ENCODE data around the gene FHIT.

FHIT gene

DNA sequence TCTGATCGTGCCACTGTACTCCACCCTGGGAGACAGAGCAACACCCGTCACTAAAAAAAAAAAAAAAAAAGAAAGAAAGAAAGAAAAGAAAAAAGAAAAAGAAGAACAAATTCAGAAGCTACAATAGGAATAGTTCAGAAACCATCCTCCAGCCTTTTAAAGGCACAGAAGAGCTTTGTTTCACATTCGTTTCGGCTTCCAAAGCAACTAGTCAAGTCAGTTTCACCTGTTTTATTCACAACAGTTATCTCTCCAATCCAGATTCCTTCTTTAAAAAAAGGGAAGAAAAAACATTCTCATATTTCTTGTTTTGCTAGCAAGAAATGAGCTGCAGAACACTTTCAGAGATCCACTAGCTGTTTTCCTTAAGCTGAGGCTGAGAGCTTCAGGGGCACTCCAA, 1433.7 kb downstream of the FHIT start:
- H3K4me3 ChIP-seq (ENCODE audit: low read depth in 1 of 2, low read length in 2 of 2): no peak overlapping the region
- no peak overlapping the region for H3K9ac ChIP-seq (ENCODE audit: low read depth in 1 of 2, low read length in 2 of 2)
- H3K27ac ChIP-seq (ENCODE audit: low read depth, low read length): no peak overlapping the region
- H3K4me1 ChIP-seq (ENCODE audit: control insufficient read depth in 1 of 2, insufficient read depth in 2 of 2, low read length in 2 of 2): peaks cover 0 to 3% of the 10 kb centered on the region in 2 donors
- H3K36me3 ChIP-seq (ENCODE audit: control insufficient read depth in 1 of 2, insufficient read depth in 2 of 2, low read length in 2 of 2): no peaks in the 10 kb centered on the region
- no peaks in the 10 kb centered on the region for H3K27me3 ChIP-seq (ENCODE audit: control insufficient read depth in 1 of 2, insufficient read depth in 2 of 2, low read length in 2 of 2)
- no peaks in the 10 kb centered on the region for H3K9me3 ChIP-seq (ENCODE audit: control insufficient read depth in 1 of 2, low read length in 2 of 2)

DNA sequence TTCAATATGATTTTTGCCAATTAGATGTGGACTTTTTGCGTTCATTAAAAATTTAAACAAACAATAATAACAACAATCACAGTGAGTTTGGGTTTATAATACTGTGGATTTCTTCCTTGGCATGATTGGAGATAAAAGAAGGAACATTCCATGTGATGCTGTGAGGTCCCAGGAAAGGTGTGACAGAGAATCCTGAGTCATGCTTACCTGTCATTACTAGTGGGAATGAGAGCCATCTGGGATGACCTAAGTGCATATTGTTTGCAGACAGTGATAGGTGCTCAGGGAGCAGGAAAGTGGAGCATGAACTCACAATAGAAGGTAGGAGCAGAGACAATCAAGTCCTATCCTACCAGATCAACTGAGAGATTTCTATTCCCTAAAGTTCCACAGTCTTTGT, 1434.9 kb downstream of the FHIT start:
- Histone ChIP-seq H3K27ac (ENCODE audit: low read depth, low read length) (no peak overlapping the region), H3K36me3 (ENCODE audit: control insufficient read depth in 1 of 2, insufficient read depth in 2 of 2, low read length in 2 of 2) (no peaks in the 10 kb centered on the region), H3K9ac (ENCODE audit: low read depth in 1 of 2, low read length in 2 of 2) (no peak overlapping the region), H3K4me3 (ENCODE audit: low read depth in 1 of 2, low read length in 2 of 2) (no peak overlapping the region), H3K9me3 (ENCODE audit: control insufficient read depth in 1 of 2, low read length in 2 of 2) (no peaks in the 10 kb centered on the region), H3K4me1 (ENCODE audit: control insufficient read depth in 1 of 2, insufficient read depth in 2 of 2, low read length in 2 of 2) (peaks cover 0 to 3% of the 10 kb centered on the region in 2 donors), H3K27me3 (ENCODE audit: control insufficient read depth in 1 of 2, insufficient read depth in 2 of 2, low read length in 2 of 2) (no peaks in the 10 kb centered on the region)

GRCh38 chr3:59813148-59813538, 1438.1 kb downstream of the FHIT start:
- H3K9ac ChIP-seq (ENCODE audit: low read depth in 1 of 2, low read length in 2 of 2): no peak overlapping the region
- H3K27ac ChIP-seq (ENCODE audit: low read depth, low read length): no peak overlapping the region
- H3K27me3 ChIP-seq (ENCODE audit: control insufficient read depth in 1 of 2, insufficient read depth in 2 of 2, low read length in 2 of 2): no peaks in the 10 kb centered on the region
- H3K9me3 ChIP-seq (ENCODE audit: control insufficient read depth in 1 of 2, low read length in 2 of 2): no peaks in the 10 kb centered on the region
- H3K4me3 ChIP-seq (ENCODE audit: low read depth in 1 of 2, low read length in 2 of 2): no peak overlapping the region
- no peaks in the 10 kb centered on the region for H3K36me3 ChIP-seq (ENCODE audit: control insufficient read depth in 1 of 2, insufficient read depth in 2 of 2, low read length in 2 of 2)
- H3K4me1 ChIP-seq (ENCODE audit: control insufficient read depth in 1 of 2, insufficient read depth in 2 of 2, low read length in 2 of 2): peaks cover 2 to 6% of the 10 kb centered on the region in 2 donors

- H3K4me1 ChIP-seq (ENCODE audit: control insufficient read depth in 1 of 2, insufficient read depth in 2 of 2, low read length in 2 of 2): peaks cover 0 to 6% of the 10 kb centered on the region in 2 donors
- no peaks in the 10 kb centered on the region for H3K27me3 ChIP-seq (ENCODE audit: control insufficient read depth in 1 of 2, insufficient read depth in 2 of 2, low read length in 2 of 2)
- H3K9ac ChIP-seq (ENCODE audit: low read depth in 1 of 2, low read length in 2 of 2): no peak overlapping the region
- no peak overlapping the region for H3K27ac ChIP-seq (ENCODE audit: low read depth, low read length)
- no peaks in the 10 kb centered on the region for H3K9me3 ChIP-seq (ENCODE audit: control insufficient read depth in 1 of 2, low read length in 2 of 2)
- H3K4me3 ChIP-seq (ENCODE audit: low read depth in 1 of 2, low read length in 2 of 2): no peak overlapping the region
- no peaks in the 10 kb centered on the region for H3K36me3 ChIP-seq (ENCODE audit: control insufficient read depth in 1 of 2, insufficient read depth in 2 of 2, low read length in 2 of 2)
These were observed 1438.8 kb downstream of the FHIT start for GRCh38 chr3:59812237-59813147.

DNA sequence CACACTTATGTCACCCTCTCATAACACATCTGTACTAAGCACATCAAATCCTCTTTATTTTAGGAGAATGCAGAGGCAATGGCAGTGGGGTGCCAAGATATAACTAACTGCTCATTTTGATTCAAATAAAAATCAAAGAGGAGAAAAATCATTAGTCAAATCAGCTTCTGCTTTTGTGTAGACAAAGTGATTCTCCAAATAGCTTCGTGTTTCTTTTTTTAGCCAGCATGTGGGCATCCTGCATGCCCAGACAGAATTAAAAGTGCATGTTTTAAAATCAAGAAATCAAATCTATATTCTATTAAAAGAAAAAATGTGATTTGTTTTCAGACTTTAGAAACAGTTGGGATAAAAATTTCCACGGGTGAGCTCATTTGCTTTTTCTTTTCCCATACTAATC, 1440.1 kb downstream of the FHIT start:
- Histone ChIP-seq H3K4me1 (ENCODE audit: control insufficient read depth in 1 of 2, insufficient read depth in 2 of 2, low read length in 2 of 2) (peaks cover 0 to 6% of the 10 kb centered on the region in 2 donors), H3K27ac (ENCODE audit: low read depth, low read length) (no peak overlapping the region)

GRCh38 chr3:59810606-59811005, 1440.6 kb downstream of the FHIT start:
- H3K9me3 ChIP-seq (ENCODE audit: control insufficient read depth in 1 of 2, low read length in 2 of 2): no peaks in the 10 kb centered on the region
- no peaks in the 10 kb centered on the region for H3K27me3 ChIP-seq (ENCODE audit: control insufficient read depth in 1 of 2, insufficient read depth in 2 of 2, low read length in 2 of 2)
- H3K36me3 ChIP-seq (ENCODE audit: control insufficient read depth in 1 of 2, insufficient read depth in 2 of 2, low read length in 2 of 2): no peaks in the 10 kb centered on the region
- no peak overlapping the region for H3K4me3 ChIP-seq (ENCODE audit: low read depth in 1 of 2, low read length in 2 of 2)
- no peak overlapping the region for H3K27ac ChIP-seq (ENCODE audit: low read depth, low read length)
- no peak overlapping the region for H3K9ac ChIP-seq (ENCODE audit: low read depth in 1 of 2, low read length in 2 of 2)
- H3K4me1 ChIP-seq (ENCODE audit: control insufficient read depth in 1 of 2, insufficient read depth in 2 of 2, low read length in 2 of 2): peaks cover 0 to 6% of the 10 kb centered on the region in 2 donors

More for the DNA sequence above, 1440.1 kb downstream of the FHIT start:
- H3K9me3 ChIP-seq (ENCODE audit: control insufficient read depth in 1 of 2, low read length in 2 of 2): no peaks in the 10 kb centered on the region
- H3K27me3 ChIP-seq (ENCODE audit: control insufficient read depth in 1 of 2, insufficient read depth in 2 of 2, low read length in 2 of 2): no peaks in the 10 kb centered on the region
- H3K4me3 ChIP-seq (ENCODE audit: low read depth in 1 of 2, low read length in 2 of 2): no peak overlapping the region
- no peak overlapping the region for H3K9ac ChIP-seq (ENCODE audit: low read depth in 1 of 2, low read length in 2 of 2)
- H3K36me3 ChIP-seq (ENCODE audit: control insufficient read depth in 1 of 2, insufficient read depth in 2 of 2, low read length in 2 of 2): no peaks in the 10 kb centered on the region

DNA sequence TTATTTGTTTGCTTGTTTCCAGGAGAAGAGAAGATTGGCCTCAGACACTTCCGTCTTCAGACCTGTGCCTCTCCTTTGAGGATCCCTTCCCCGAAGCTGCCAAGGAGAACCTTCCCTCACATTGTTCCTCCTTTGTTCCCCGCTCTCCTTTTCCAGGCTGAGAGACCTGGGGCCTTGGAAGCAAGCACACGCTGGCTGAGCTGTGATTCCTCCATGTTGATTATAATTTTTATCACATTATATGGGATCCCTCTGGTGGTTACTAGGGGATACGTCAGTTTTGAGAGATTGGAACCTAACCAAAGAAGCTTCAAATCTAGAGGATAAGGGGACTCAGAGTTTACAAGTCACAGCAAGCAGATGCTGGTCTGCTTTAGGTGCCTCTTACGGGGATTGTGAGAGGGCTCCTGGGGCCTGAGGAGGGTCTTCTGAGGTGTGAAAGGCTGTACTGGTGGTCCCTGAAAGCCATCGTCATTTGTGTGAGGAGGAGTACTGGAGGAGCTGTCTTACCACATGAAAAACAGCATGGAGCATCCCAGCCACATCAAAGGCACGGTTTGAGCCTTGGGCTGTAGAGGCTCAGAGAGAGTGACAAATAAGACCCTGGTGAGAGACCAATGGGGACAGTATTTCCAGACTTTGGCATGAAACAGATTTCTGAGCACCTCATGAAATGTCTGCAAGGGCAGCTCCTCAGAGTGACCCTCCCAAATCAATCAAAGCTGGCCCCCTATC, 1441.4 kb downstream of the FHIT start:
- Histone ChIP-seq H3K4me1 (ENCODE audit: control insufficient read depth in 1 of 2, insufficient read depth in 2 of 2, low read length in 2 of 2) (peaks cover 0 to 6% of the 10 kb centered on the region in 2 donors), H3K36me3 (ENCODE audit: control insufficient read depth in 1 of 2, insufficient read depth in 2 of 2, low read length in 2 of 2) (no peaks in the 10 kb centered on the region), H3K27me3 (ENCODE audit: control insufficient read depth in 1 of 2, insufficient read depth in 2 of 2, low read length in 2 of 2) (no peaks in the 10 kb centered on the region), H3K9me3 (ENCODE audit: control insufficient read depth in 1 of 2, low read length in 2 of 2) (no peaks in the 10 kb centered on the region), H3K4me3 (ENCODE audit: low read depth in 1 of 2, low read length in 2 of 2) (no peak overlapping the region), H3K9ac (ENCODE audit: low read depth in 1 of 2, low read length in 2 of 2) (no peak overlapping the region), H3K27ac (ENCODE audit: low read depth, low read length) (no peak overlapping the region)

- no peaks in the 10 kb centered on the region for H3K27me3 ChIP-seq (ENCODE audit: control insufficient read depth in 1 of 2, insufficient read depth in 2 of 2, low read length in 2 of 2)
- H3K9me3 ChIP-seq (ENCODE audit: control insufficient read depth in 1 of 2, low read length in 2 of 2): no peaks in the 10 kb centered on the region
- no peak overlapping the region for H3K4me3 ChIP-seq (ENCODE audit: low read depth in 1 of 2, low read length in 2 of 2)
- H3K9ac ChIP-seq (ENCODE audit: low read depth in 1 of 2, low read length in 2 of 2): no peak overlapping the region
- no peaks in the 10 kb centered on the region for H3K36me3 ChIP-seq (ENCODE audit: control insufficient read depth in 1 of 2, insufficient read depth in 2 of 2, low read length in 2 of 2)
- H3K27ac ChIP-seq (ENCODE audit: low read depth, low read length): no peak overlapping the region
- peaks cover 0 to 6% of the 10 kb centered on the region in 2 donors for H3K4me1 ChIP-seq (ENCODE audit: control insufficient read depth in 1 of 2, insufficient read depth in 2 of 2, low read length in 2 of 2)
These were observed 1442.2 kb downstream of the FHIT start for GRCh38 chr3:59809016-59809415.

- Histone ChIP-seq H3K27ac (ENCODE audit: low read depth, low read length) (no peak overlapping the region), H3K4me3 (ENCODE audit: low read depth in 1 of 2, low read length in 2 of 2) (no peak overlapping the region), H3K4me1 (ENCODE audit: control insufficient read depth in 1 of 2, insufficient read depth in 2 of 2, low read length in 2 of 2) (peaks cover 0 to 6% of the 10 kb centered on the region in 2 donors), H3K36me3 (ENCODE audit: control insufficient read depth in 1 of 2, insufficient read depth in 2 of 2, low read length in 2 of 2) (no peaks in the 10 kb centered on the region), H3K9ac (ENCODE audit: low read depth in 1 of 2, low read length in 2 of 2) (no peak overlapping the region), H3K27me3 (ENCODE audit: control insufficient read depth in 1 of 2, insufficient read depth in 2 of 2, low read length in 2 of 2) (no peaks in the 10 kb centered on the region), H3K9me3 (ENCODE audit: control insufficient read depth in 1 of 2, low read length in 2 of 2) (no peaks in the 10 kb centered on the region)
These were observed 1442.8 kb downstream of the FHIT start for GRCh38 chr3:59808446-59808845.

GRCh38 chr3:59803268-59803667, 1448.0 kb downstream of the FHIT start:
- Histone ChIP-seq H3K4me3 (ENCODE audit: low read depth in 1 of 2, low read length in 2 of 2) (no peak overlapping the region), H3K9ac (ENCODE audit: low read depth in 1 of 2, low read length in 2 of 2) (no peak overlapping the region), H3K9me3 (ENCODE audit: control insufficient read depth in 1 of 2, low read length in 2 of 2) (no peaks in the 10 kb centered on the region), H3K27me3 (ENCODE audit: control insufficient read depth in 1 of 2, insufficient read depth in 2 of 2, low read length in 2 of 2) (no peaks in the 10 kb centered on the region), H3K4me1 (ENCODE audit: control insufficient read depth in 1 of 2, insufficient read depth in 2 of 2, low read length in 2 of 2) (no peaks in the 10 kb centered on the region), H3K36me3 (ENCODE audit: control insufficient read depth in 1 of 2, insufficient read depth in 2 of 2, low read length in 2 of 2) (no peaks in the 10 kb centered on the region), H3K27ac (ENCODE audit: low read depth, low read length) (no peak overlapping the region)

All from duodenal mucosa (tissue), 2 donors.